GM12872 (cell line): ENCODE data around the gene RPTOR.

Experiments
- TF ChIP-seq, protein P1 (sequence below): IDR thresholded peaks from 3 replicates; pipeline ENCODE4 v1.5.1; 2011; ENCODE audit warnings: low read depth, mild to moderate bottlenecking, low read length, moderate library complexity; ENCODE audit not compliant: insufficient read depth

The RPTOR gene

DNA sequence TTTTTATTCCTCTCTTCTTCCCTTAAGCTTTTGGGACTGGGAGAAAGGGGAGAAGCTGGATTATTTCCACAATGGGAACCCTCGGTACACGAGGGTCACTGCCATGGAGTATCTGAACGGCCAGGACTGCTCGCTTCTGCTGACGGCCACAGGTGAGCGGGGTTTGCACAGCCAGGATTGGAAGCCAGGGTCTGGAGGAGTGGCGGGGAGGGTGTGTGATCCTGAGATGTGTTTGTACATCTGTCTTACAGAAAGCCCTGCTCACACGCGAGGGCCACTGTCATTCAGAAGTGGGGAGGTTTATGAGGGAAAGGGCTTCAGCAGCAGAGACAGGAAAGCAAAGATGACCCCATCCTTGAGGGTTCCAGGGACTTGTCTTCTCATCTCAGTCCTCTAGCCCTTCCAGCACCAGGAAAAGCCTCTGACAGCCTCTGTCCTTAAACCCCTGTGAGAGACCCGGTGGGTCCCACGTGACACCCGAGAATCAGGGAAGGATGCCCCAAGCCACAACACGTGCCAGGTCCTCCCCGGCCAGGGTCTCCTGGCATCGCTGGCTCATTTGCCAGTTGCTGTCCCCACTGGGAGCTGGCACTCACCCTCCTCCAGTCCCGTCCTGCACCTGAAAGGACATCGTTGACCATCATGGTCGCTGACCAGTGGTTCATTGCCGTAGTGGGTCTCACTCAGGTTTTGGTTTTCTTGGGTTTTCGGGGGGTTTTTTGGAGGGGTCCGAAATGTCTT lies 402.7 kb downstream of the RPTOR start:
- TF ChIP-seq, protein P1, sequence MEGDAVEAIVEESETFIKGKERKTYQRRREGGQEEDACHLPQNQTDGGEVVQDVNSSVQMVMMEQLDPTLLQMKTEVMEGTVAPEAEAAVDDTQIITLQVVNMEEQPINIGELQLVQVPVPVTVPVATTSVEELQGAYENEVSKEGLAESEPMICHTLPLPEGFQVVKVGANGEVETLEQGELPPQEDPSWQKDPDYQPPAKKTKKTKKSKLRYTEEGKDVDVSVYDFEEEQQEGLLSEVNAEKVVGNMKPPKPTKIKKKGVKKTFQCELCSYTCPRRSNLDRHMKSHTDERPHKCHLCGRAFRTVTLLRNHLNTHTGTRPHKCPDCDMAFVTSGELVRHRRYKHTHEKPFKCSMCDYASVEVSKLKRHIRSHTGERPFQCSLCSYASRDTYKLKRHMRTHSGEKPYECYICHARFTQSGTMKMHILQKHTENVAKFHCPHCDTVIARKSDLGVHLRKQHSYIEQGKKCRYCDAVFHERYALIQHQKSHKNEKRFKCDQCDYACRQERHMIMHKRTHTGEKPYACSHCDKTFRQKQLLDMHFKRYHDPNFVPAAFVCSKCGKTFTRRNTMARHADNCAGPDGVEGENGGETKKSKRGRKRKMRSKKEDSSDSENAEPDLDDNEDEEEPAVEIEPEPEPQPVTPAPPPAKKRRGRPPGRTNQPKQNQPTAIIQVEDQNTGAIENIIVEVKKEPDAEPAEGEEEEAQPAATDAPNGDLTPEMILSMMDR: no peak

DNA sequence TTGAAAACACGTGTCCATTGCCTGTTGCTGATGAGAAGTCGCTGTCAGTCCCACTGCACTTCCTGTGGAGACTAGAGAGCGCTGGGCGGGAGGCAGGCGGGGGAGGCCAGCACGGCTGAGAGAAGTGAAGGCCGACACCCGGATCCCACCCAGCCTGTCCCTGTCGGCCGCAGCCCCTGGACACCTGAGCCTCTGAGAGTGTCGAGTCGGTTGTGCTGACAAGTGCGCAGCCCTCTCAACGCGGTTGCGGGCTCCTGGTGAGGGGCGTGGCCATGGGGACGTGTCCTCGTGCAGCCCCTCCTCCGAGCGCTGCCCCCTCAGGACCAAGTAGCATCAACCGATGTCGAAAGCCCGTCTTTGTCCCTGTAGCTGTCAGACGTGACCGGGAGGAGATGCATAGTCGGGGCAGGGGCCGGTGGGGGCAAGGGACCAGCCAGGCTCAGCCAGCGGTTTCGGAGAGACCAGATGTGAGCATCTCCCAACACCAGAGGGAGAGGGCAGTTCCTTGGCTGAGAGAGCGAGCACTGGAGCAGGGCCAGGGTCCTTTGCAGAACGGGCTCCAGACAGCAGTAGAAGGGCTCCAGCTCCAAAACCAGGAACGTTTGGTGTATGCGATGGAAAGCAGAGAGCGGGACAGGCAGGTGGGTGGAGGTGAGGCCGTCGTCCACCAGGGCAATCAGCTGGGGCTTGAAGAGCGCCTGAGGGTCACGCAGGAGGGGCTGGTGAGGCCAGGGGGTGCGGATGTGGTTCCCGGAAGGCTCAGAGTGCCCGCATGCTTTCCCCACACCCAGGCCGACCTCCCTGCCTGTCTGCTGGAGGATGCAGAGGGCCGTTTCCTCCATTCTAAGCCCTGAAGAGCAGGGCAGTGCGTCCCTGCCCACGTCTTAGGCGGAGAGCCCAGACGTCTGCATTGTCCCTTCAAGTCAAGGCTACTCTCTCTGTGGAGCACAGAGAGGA lies 403.7 kb downstream of the RPTOR start:
- TF ChIP-seq, protein P1: no peak

DNA sequence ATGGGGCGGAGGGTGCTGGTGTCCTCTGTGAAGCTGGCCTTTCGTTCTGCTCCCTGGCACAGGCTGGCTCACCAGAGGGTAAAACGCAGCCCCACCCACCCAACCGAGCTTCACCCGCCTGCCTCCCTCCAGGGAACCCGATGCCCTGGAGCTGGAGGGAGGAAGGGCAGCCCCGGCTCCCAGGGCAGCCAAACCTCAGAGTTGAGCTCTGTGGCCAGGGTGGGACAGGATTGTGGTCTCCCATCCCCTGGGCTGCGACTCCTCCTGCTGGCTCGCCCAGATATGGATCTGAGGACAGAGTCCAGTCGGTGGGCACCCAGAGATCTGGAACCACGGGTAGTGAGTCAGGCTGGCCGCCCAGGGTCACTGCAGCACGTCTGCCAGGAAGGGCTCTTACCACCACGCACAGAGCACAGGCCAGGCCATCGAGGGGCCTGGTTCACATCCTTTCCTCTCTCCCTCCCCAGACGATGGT lies 404.4 kb downstream of the RPTOR start:
- TF ChIP-seq, protein P1: no peak

DNA sequence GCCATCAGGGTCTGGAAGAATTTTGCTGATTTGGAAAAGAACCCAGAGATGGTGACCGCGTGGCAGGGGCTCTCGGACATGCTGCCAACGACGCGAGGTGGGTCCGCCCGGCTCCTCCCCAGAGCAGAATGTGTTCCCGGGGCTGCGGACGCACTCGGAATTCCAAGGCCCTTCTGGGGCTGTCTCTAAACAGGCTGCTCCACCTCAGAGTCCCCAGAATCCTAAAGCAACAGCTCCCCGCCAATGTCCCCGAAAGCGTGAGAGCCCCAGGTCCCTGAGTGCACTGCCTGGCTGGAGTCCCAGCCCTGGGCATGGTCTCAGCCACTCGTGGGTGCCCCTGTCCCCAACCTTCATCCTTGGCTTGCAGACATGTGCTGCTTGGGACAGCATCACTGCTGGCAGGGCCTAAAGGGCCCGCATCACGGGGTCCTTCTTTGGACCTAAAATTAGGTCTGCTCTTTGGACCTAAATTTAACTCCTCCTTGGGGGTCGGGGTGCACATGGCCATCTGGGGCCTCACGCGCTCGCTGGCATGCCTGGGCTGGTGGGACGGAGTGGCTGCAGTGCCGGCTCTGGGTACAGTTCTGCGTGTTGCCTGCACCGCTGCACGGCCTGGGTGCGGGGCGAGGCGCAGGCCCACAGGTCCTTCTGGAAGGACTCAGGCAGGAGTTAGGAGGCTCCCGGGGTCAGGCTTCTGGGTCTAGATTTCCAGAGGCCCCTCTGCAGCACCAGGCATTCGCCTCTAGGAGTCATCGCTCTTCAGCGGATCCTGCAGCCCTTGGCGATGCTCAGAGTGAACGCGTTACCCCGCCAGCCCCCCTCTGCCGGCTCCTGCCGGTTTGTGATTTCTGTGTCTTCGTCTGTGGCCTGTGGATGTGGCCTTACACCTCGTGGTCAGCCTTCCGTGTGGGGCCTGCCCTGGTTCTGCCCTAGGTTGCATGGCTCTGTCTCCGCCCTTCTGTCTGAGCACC lies 405.1 kb downstream of the RPTOR start:
- TF ChIP-seq, protein P1: no peak

DNA sequence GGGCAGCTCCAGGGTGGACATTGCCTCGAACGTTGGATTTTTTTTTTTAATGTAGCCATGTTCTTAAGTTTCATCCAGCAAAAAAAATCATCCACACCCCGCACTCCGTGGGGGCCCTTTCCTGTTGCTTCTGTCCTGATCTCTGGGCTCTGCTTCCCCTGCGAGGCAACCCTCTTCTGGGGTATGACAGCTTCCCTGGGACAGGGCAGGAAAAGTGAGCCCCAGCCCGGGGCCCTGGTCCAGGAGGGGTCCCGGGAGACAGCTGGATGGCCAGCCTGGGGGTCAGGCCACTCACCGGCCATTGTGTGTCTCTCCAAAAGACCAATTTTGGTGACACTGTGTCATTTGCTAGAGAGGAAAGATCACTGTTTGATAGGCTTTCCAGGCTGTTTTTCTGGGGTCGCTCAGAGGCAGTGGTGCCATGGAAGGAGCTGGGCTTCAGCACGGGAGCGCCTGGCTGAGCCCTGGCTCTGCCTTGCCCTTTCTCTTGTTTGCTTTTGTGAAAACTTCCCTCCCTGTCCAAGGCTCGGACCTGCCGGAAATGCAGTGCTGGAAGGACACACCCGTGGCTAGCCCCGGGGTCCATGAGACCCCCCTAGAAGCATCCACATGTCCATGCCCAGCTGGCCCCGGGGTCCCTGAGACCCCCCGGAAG lies 406.0 kb downstream of the RPTOR start:
- TF ChIP-seq, protein P1: no peak

DNA sequence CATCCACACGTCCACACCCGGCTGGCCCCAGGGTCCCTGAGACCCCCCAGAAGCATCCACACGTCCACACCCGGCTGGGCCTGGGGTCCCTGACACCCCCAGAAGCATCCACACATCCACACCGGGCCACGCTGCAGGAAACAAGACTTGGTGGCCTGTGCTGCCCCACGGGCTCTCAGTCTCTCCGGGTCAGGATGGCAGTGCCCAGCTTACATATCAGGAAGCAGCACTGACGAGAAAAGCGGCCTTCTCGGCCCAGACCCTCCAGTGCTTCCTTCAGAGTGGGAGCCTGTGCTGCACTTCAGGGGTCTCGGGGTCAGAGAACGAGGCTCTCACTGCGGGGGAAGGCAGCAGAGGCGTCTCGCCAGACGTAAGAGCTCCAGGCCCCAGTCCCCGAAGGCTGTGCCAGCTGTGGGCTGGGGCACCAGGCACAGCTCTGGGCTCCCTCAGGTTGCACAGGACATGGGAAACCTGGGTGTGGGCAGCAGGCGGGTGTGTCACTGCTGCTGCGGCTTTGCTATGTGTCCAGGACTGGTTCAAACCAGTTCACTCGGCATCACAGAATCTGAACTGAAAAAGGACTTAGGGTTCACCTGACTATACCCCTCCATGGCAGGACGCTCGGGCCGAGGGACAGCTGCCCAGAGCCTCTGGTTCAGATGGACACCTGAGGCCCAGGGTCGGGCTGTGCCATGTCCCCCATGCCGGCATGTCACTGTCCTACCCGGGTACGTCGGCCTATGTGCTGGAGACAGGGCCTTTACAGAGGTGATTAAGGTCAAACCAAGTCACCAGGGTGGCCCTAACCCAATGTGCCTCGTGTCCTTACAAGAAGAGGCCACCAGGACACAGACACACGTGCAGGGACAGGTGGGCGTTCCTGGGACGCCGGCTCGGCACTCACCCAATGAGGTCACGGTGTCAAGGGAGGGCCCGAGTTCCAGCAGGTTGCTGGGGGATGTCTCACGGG lies 406.8 kb downstream of the RPTOR start:
- TF ChIP-seq, protein P1: no peak
